GM19240 (cell line): ENCODE data around the gene RNF40.

Source experiments
- DNase-seq: peaks from one replicate; pipeline ENCODE4 v3.0.0; 2011; ENCODE audit warnings: low spot score; ENCODE audit not compliant: insufficient read length

RNF40 gene

DNA sequence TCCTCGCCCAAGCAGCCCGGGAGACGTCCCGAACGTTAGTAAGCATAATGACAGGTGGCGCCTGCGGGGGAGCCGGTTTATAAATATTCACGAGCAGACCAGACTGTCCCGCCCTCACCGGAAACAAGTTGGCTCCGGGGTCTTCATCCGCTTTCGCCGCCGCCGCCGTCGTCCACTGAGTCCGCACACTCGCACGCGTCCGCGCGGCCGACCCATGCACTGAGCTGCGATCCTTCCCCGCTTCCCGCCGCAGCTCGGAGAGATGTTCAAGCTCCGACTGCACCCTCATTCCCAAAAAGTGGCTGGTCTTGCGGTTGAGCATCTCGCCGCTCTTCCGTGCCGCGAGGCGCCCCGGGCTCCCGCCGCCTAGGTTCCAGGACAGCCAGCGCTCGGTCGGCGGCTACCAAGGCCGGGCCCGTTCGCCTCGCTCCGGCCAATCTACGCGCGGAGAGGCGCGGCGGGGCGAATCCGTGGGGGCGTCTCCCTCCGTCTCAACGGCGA lies 645 bp upstream of the RNF40 start:
- peak; percentile 36 for DNase-seq

DNA sequence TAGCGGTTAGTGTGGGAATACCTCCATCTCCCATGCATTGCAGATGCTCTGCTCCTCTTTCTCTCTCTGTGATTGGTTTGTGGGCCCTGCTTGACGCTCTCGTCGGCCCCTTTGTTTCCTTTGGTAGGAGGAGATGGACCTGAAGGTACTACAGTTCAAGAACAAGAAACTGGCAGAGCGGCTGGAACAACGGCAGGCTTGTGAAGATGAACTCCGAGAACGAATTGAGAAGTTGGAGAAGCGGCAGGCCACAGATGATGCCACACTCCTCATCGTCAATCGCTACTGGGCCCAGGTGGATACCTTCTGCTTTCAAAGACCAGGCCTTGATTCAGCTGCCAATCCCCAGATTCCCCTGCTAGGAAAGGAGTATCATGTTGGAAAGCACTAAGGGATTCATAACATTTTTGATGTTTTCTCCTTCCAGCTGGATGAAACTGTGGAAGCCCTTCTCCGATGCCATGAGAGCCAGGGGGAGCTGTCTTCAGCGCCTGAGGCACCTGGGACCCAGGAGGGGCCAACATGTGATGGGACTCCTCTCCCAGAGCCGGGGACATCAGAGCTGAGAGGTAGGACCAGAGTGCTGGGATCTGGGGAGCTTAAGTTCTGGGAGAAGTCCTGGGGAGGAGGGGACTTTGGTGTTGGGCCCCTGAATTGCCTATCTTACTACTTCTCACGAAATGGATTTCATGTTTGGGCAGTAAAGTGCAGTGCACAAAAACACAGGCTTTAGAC lies 1.0 kb downstream of the RNF40 start:
- DNase-seq = no peak

DNA sequence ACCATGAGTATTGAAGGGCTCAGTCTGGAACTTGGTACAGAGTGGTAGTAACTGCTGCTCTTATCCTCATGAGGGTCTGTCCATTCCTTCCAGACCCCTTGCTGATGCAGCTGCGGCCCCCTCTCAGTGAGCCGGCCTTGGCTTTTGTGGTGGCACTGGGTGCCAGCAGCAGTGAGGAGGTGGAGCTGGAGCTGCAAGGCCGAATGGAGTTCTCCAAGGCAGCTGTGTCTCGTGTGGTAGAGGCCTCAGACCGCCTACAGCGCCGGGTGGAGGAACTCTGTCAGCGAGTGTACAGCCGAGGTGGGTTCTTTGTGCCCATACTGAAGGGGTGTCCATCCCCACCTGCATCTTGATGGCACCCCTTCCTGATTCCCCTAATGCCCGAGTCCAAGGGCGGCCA lies 2.0 kb downstream of the RNF40 start:
- no peak for DNase-seq

DNA sequence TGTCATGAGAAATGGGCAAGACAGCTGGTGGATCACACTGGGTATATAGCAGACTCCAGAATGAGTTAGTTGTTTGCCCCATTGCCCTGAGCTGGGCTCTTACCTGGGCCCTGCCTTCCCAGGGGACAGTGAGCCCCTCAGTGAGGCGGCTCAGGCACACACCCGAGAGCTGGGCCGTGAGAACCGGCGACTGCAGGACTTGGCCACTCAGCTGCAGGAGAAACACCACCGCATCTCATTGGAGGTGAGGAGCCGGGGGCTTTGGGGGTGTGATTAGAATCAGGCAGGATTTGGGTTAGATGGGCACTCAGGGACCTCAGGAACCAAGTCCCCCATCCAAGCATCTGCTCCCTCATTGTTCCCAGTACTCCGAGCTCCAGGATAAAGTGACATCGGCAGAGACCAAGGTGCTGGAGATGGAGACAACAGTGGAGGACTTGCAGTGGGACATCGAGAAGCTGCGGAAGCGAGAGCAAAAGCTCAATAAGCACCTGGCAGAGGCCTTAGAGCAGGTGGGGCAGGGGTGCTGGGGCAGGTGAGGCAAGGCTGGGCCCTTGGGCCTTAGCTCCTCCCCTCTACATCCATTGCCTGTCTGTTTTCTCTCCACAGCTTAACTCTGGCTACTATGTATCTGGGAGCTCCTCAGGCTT lies 2.8 kb downstream of the RNF40 start:
- DNase-seq = no peak

DNA sequence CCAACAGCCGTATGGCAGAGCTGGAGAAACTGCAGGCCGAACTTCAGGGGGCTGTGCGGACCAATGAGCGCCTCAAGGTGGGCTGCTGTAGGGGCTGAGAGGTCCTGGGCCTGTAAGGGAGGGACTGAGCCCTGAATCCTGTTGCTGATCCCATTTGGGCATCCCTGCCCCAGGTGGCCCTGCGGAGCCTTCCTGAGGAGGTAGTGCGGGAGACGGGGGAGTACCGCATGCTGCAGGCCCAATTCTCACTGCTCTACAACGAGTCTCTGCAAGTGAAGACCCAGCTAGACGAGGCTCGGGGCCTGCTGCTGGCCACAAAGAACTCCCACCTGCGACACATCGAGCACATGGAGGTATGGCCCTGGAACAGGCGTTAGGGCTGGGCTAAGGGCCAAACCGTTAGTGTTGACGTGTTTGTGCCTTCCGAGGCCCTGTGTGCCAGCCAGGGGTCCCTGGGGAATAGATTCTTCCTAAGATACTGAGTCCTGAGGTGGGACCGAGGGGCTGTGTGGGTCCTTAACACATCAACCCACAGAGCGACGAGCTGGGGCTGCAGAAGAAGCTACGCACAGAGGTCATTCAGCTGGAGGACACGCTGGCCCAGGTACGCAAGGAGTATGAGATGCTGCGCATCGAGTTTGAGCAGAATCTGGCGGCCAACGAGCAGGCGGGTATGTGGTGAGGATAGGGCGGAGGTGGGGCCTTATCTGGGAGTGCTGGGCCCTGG lies 4.2 kb downstream of the RNF40 start:
- DNase-seq = no peak

DNA sequence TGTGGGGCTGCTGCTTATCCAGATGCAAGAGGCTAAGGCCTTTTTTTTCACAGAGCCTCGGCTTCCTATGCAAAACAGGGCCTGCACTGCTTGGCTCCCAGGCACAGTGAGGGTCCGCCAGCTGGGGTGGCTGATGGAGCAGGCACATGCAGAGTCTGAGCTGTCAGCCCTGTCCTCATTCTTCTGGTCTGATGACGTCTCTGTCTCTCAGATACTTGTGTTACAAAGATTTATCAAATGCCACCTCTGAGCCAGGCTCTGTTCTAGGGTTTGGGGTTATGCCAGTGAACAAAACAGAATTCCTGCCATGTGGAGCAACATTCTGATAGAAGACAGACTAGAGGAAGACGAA lies 4.8 kb downstream of the RNF40 start:
- no peak for DNase-seq

DNA sequence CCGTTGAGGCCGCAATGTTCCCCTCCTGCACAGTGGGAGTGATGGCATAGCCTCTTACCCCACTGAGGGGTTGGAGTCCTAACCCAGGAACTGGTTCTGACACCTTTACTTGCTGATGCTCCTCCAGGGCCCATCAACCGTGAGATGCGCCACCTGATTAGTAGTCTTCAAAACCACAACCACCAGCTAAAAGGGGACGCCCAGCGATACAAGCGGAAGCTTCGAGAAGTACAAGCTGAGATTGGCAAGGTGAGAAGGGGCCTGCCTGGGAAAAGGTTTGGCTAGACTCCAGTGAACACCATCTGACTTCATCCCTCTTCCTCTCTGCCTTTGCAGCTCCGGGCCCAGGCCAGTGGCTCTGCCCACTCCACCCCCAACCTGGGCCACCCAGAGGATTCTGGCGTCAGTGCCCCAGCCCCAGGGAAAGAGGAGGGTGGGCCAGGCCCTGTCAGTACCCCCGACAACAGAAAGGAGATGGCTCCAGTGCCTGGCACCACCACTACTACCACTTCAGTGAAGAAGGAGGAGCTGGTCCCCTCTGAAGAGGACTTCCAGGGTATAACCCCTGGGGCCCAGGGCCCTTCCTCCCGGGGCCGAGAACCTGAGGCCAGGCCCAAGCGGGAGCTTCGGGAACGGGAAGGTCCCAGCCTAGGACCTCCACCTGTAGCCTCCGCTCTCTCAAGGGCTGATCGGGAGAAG lies 5.8 kb downstream of the RNF40 start:
- no peak for DNase-seq

DNA sequence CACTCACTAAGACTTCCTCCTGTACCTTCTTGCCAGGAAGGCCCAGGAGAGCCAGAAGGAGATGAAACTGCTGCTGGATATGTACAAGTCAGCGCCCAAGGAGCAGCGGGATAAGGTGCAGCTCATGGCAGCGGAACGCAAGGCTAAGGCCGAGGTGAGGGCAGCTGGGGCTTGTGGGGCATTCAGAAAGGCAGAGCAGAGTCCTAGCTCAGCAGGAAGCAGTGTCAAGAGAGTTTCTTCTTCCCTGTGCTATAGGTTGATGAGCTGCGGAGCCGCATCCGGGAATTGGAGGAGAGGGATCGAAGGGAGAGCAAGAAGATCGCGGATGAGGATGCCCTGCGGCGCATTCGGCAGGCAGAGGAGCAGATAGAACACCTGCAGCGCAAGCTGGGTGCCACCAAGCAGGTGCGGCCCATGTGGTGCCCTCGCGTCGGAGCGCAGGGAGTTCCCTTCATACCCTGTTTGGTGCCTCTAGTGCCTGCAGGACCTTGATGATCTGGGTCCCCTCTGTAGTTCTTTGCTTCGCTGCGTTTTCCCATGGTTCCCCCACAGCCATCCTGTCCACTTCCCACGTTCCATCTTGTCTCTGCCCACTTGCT lies 6.6 kb downstream of the RNF40 start:
- DNase-seq = no peak

DNA sequence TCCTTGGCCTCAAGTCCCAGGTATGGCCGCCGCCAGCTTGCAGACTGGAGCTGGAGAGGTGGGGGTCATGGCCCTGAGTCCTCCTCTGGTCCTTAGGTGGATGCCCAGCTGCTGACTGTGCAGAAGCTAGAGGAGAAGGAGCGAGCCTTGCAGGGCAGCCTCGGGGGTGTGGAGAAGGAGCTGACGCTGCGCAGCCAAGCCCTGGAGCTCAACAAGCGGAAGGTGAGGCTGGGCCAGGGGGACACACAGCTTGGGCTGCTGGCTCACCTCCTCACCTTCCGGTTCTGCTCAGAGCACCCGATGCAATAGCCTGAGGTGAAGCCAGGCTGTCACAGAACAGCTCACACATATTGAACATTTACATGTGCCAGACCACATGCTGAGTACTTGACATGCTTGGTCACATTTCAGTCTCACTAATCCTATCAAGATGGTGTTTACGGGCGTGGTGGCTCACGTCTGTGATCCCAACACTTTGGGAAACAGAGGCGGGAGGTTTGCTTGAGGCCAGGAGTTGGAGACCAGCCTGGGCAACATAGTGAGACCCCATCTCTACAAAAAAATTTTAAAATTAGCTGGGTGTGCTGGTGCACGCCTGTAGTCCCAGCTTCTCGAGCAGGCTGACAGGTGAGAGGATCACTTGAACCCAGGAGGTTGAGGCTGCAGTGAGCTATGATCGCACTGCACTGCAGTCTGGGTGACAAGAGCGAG lies 7.4 kb downstream of the RNF40 start:
- DNase-seq = no peak

DNA sequence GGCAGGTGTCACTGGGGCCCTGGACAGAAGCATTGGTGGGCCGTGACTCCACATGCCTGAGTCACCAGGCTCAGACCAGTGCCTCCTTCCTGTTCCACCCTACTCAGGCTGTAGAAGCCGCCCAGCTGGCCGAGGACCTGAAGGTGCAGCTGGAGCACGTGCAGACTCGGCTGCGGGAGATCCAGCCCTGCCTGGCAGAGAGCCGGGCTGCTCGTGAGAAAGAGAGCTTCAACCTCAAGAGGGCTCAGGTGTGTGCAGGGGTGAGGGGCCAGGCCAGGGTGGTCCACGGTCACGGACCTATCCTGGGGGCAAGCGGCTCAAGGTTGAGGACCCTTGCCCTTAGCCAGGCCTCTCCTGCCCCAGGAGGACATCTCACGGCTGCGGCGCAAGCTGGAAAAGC lies 9.6 kb downstream of the RNF40 start:
- DNase-seq = no peak

DNA sequence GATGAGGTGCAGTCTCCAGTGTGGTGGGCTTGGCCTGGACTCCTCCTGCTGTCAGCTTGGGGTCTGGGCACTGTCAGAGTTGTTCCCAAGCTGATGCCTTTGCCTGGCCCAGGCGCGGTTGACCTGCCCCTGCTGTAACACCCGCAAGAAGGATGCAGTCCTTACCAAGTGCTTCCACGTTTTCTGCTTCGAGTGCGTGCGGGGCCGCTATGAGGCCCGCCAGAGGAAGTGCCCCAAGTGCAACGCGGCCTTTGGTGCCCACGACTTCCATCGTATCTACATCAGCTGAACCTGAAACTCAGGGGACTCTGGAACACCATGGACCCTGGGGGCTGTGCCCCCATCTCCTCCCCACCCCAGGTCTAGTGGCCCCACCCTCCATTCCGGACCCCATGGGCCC lies 11.7 kb downstream of the RNF40 start:
- DNase-seq = no peak

DNA sequence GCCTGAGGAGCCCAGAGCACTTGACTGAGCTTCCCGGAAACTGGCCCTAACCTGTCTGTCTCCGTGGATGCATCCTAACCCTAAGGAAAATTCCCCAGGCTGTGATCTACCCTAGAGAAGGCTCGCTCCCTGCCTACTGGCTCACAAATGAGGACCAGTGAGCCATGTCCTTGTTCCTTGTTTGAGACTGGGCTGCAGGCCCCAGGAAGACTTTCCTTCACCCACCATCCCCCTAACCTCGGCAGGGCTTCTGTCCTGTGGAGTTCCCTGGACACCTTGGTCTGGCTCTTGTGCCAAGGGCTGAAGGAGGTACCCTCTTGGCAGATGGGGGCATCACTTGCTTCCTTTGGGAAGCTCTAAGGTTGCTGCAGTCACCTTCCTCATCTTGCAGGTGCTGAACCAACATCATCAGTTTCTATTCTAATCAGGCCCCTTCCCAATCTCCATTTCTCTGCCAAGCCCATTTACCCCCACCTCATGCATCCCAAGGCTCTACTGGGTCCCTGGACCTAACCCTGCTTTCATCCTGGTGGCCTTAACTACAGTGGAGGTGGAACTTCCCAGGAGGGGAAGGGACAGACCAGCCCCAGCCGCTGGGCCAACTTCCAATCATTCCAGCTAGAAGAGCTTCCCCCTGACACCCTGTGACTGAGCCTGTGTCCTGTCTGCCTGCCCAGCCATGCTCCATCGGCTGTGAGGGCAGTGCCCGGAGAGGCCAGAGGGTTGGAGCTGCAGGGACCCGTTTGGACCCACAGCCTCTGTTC lies 12.4 kb downstream of the RNF40 start:
- DNase-seq = no peak

DNA sequence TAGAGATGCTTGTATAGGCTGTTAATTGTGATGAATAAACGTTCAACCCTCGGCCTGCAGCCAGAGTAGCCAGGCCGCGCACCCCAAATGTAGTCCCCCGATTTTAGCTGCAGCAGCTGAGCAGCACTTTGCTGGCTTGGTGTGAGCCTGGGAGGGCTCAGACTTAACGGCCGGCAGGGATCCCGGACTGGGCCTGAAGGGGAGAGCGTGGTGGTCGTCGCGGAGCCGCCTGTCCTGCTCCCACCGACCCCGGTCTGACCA lies 12.9 kb downstream of the RNF40 start:
- no peak for DNase-seq

DNA sequence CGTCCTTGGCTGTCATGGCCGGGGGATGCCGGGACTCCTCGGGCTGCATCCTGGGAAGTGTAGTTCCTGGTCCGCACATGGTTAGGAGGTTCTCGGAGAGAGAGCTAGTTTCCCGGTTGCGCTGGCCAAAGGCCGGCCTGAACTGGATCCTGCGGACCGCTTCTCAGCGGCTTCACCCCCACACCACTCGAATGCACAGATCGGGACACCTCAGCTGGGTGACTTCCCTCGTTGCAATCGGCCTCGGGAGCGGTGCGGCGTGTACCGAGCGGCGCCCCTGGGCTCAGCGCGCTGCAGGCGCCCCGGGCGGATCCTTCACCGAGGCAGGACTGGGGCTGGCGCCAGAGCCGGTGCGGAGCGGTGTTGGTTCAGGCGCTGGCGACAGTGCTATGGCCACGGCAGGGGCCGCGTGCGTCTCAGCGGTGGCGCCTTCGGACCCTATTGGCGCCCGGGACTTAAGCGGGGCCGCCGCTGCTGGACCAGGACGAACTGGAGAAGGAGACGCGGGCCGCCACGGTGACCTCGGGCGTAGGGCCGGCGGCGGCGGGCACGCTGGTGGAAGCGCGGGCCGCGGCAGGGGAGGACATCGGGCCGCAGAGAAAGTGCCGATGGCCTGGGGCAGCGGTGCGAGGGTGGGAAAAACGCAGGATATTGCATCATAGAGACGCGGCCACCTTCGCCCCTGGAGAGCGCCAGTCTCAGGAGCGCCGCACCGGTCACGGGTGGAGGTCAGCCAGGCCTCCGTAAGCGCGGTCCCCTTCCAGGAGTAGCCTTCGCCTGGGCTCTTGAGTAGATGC lies 13.5 kb downstream of the RNF40 start:
- DNase-seq = peak; percentile 77

DNA sequence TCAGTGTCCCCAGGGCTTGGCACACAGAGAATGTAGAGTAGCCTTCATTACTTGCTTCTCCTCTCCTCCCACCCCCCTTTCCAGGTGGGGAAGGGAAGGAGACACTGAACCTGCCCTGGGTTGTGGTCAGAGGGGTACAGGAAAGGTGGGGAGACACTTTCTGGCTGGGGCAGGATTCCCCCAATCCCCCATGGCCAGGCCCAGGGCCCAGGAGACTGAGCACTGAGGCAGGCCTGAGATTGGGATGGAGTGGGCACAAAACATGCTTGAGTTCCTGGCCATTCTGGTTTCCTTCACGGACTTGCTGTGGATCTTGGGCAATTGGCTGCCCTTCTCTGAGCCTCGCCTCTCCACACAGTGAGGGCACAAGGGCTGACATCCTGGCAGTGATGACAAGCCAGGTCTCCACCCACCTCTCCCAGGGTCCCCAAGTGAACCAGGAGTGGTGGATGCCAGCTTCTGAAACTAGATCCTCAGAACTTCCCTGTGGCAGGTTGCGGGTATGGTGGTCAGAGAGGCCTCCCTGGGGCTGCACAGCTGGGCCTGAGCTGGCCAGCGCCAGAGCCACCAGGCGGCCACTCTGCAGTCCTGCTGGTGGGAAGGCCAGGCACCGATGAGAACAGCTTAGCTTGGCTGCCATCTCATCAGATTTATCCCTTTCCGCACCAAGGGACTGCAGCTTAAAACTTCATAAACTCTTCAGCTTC lies 15.6 kb downstream of the RNF40 start:
- no peak for DNase-seq

DNA sequence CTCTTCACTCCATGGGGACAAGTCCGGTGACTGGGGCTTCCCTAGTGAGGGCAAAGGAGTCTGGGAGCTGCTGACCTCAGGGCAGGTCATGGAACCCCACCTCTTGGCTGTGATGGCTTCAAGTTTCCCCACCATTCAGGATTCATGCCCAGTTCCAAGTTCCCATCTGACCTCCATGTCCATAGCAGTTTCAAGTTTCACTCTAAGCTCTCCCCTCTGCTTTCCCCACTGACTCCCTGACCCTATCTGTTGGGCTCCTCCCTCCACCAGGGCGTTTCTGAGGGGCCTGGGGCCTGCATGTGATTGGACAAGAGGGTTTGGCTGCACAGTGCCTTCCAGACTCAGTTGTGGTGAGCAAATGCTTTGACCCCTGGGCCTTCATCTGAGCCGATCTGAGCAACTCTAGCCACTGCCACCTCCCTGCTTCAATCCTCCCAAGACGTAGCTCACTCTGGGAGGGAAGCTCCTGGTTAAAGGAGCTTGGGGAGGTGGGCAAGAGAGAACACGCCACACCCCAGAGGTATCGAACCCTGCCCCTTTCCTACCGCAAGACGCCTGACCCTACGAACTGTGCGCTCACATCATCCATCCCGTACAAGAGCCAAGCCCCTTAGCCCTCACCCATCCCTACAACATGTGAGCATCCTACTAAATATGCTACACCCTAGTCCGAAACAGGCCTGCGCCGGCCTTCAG lies 16.6 kb downstream of the RNF40 start:
- DNase-seq = no peak

DNA sequence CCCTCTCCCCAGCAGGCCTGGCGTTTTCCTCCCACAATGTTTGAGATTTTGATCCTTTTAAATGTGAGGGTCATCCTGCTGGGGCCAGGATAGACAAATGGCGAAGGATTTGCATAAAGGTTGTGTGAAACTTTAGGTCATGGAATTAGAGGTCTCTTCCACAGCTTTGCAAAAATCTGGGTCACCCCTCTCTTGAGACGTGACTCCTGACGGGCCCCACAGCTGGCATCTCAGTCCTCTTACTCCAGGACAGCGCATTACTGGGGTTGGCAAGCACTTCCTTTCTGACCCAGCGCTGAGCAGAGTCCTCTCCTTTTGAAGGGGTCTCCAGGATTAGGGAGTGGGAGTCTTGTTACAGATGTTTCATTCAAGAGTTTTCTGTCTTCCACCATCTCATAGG lies 17.5 kb downstream of the RNF40 start:
- DNase-seq = no peak

DNA sequence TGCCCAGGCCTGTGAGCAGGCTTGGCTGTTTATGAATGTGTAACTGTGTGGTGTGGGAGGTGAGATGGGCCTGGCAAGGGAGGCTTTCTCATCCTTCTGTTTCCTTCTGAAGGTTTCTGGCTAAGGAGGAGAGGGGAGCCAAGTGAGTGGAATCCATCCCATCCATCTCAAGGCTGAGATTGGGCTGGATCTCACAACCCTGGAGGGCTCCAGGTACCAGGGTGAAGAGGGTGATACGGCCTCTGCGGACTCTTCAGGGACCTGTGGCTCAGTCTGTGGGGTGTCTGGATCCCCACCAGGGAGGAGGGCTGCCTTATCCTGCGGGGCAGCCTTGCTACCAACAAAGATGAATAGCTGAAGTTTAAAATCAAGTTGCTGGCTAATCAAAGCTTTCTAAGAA lies 17.9 kb downstream of the RNF40 start:
- no peak for DNase-seq
